NCI-H69 (cell line): ENCODE results near the gene NAV1.
"Not testable (repeated sequence)": the region's sequence is repeated elsewhere in the genome, so short reads cannot be mapped to it uniquely, and the experiment has no call there.

Experiments
- DNase-seq: peaks from one replicate; lab custom pipeline; 2025; lab: John Stamatoyannopoulos, UW

NAV1 gene

GRCh38 chr1:201565024-201565730 lies 26.2 kb downstream of the NAV1 start:
- DNase-seq, result no peak

- peak; percentile 40 for DNase-seq
Observed at GRCh38 chr1:201565771-201566528, 27.0 kb downstream of the NAV1 start.

- no peak for DNase-seq
Observed at GRCh38 chr1:201566529-201566823, 27.5 kb downstream of the NAV1 start.

- peak; percentile 81 for DNase-seq
Observed at GRCh38 chr1:201566933-201567801, 28.2 kb downstream of the NAV1 start.

- DNase-seq, result no peak
Observed at GRCh38 chr1:201568265-201568664, 29.3 kb downstream of the NAV1 start.

- DNase-seq, result peak; percentile 55
Observed at GRCh38 chr1:201568859-201569294, 29.9 kb downstream of the NAV1 start.

- DNase-seq, result peak; percentile 48
Observed at GRCh38 chr1:201570181-201570885, 31.4 kb downstream of the NAV1 start.

GRCh38 chr1:201570886-201571624 lies 32.1 kb downstream of the NAV1 start:
- peak; percentile 78 for DNase-seq

- DNase-seq, result no peak
Observed at GRCh38 chr1:201573030-201573429, 34.1 kb downstream of the NAV1 start.

- no peak for DNase-seq
Observed at GRCh38 chr1:201573923-201574322, 35.0 kb downstream of the NAV1 start.

- no peak for DNase-seq
Observed at GRCh38 chr1:201575912-201576311, 37.0 kb downstream of the NAV1 start.

- DNase-seq, result no peak
Observed at GRCh38 chr1:201576914-201577313, 38.0 kb downstream of the NAV1 start.

GRCh38 chr1:201578008-201578888 lies 39.3 kb downstream of the NAV1 start:
- no peak for DNase-seq

- DNase-seq, result not testable (repeated sequence)
Observed at GRCh38 chr1:201581371-201581770, 42.4 kb downstream of the NAV1 start.

- DNase-seq, result peak; percentile 98
Observed at GRCh38 chr1:201582705-201583442, 43.9 kb downstream of the NAV1 start.

GRCh38 chr1:201583663-201584062 lies 44.7 kb downstream of the NAV1 start:
- DNase-seq, result no peak

- DNase-seq, result no peak
Observed at GRCh38 chr1:201584471-201585092, 45.7 kb downstream of the NAV1 start.

- no peak for DNase-seq
Observed at GRCh38 chr1:201585093-201585483, 46.2 kb downstream of the NAV1 start.

- no peak for DNase-seq
Observed at GRCh38 chr1:201585901-201586300, 47.0 kb downstream of the NAV1 start.
